K562 (cell line): ENCODE measurements around the gene MLLT3. TPM values are rescaled to one million over a fixed set of nuclear protein-coding genes. Genes with fewer than 3 reads are reported as not detected.

Source experiments
- ATAC-seq: fragments of 200-7000 bp; cut with Tn5 transposase; 3 replicates; pipeline ENCODE4 v1.9.1; 2020; ENCODE audit warnings: moderate library complexity
- BruUV-seq: library from RNA; stranded (reverse); fragments of 400-500 nt; replicated peaks from 2 replicates; lab custom pipeline; 2021; lab: Mats Ljungman, UMichigan
- CTCF ChIA-PET: fragments of 300-600 bp; formaldehyde crosslinking; extraction: SDS; loops from one replicate; lab custom pipeline; 2021; ENCODE audit warnings: low intra/inter-chr PET ratio; lab: Yijun Ruan, JAX
- POLR2A ChIA-PET: fragments of 300-600, 350-650 bp; sonication (Branson Sonifier 250); formaldehyde crosslinking; extraction: SDS; loops from one replicate; lab custom pipeline; 2021; ENCODE audit warnings: antibody characterized with exemption, inconsistent platforms; lab: Yijun Ruan, JAX
- DNase-seq, 4 experiments: peaks; one replicate each; pipeline versions ENCODE4 v3.0.0 to v3.0.0-alpha.2; 2011 to 2018; ENCODE audit warnings: low spot score in 3 of 4, mixed read lengths in 3 of 4; ENCODE audit errors: extremely low read depth in 1 of 4
- FAIRE-seq: peaks from 2 replicates; lab custom pipeline; 2011; peaks lifted over from hg19 to GRCh38; lab: Jason Lieb, UNC
- H2AFZ ChIP-seq: 2 replicates; pipeline ENCODE4 v1.6.0; 2011; ENCODE audit warnings: low read depth, low read length, control low read depth, inconsistent platforms
- H3K27ac ChIP-seq: fragments of 200-600 bp; 3 replicates; pipeline ENCODE4 v1.8.0; 2011; ENCODE audit warnings: low read depth, mild to moderate bottlenecking, control low read depth, inconsistent platforms, low read length, moderate library complexity, mixed read lengths; ENCODE audit errors: extremely low read depth
- H3K27me3 ChIP-seq, 2 experiments: fragments of 300-600 bp in 1 of 2; 2 replicates in 1 of 2; 3 replicates in 1 of 2; pipeline versions ENCODE4 v1.6.0 to v1.8.0; 2011; ENCODE audit warnings: inconsistent platforms in 2 of 2, low read length in 2 of 2, mild to moderate bottlenecking in 1 of 2, mixed read lengths in 1 of 2, moderate library complexity in 1 of 2; ENCODE audit not compliant: control insufficient read depth in 2 of 2, insufficient read depth in 2 of 2
- H3K36me3 ChIP-seq: fragments of 300-600 bp; 3 replicates; pipeline ENCODE4 v1.8.0; 2011; ENCODE audit warnings: mild to moderate bottlenecking, low read length, inconsistent platforms; ENCODE audit not compliant: control insufficient read depth, insufficient read depth
- H3K4me1 ChIP-seq, 2 experiments: fragments of 200-600 bp in 1 of 2; replicated peaks in 1 of 2; 2 replicates in 1 of 2; 3 replicates in 1 of 2; pipeline versions ENCODE4 v1.5.1 to v1.8.0; 2011; ENCODE audit warnings: inconsistent platforms in 2 of 2, low read length in 2 of 2, mild to moderate bottlenecking in 1 of 2, mixed read lengths in 1 of 2, moderate library complexity in 1 of 2; ENCODE audit not compliant: control insufficient read depth in 2 of 2, insufficient read depth in 2 of 2
- H3K4me2 ChIP-seq: 2 replicates; pipeline ENCODE4 v1.6.1; 2011; ENCODE audit warnings: low read length, control low read depth, inconsistent platforms, mixed read lengths; ENCODE audit not compliant: insufficient read depth
- H3K4me3 ChIP-seq: fragments of 200-600 bp; sonication (generic), shearing (Covaris generic); 2 replicates; pipeline ENCODE4 v1.5.1; 2016; ENCODE audit warnings: control low read depth, inconsistent platforms
- H3K79me2 ChIP-seq: fragments of 200-600 bp; 3 replicates; pipeline ENCODE4 v1.8.0; 2011; ENCODE audit warnings: low read length, inconsistent platforms; ENCODE audit not compliant: control insufficient read depth, insufficient read depth
- H3K9ac ChIP-seq, 2 experiments: 2 replicates each; pipeline versions ENCODE4 v1.6.0 to v1.6.1; 2011; ENCODE audit warnings: low read depth in 2 of 2, low read length in 2 of 2, control low read depth in 1 of 2, inconsistent platforms in 1 of 2, mild to moderate bottlenecking in 1 of 2, mixed read lengths in 1 of 2; ENCODE audit not compliant: insufficient read depth in 1 of 2
- H3K9me1 ChIP-seq: one replicate; pipeline ENCODE4 v1.6.0; 2011; ENCODE audit warnings: inconsistent platforms, mild to moderate bottlenecking, low read length, moderate library complexity; ENCODE audit not compliant: control insufficient read depth, insufficient read depth
- H3K9me3 ChIP-seq: replicated peaks from 2 replicates; pipeline ENCODE4 v1.5.1; 2011; ENCODE audit warnings: low read depth, low read length, inconsistent platforms; ENCODE audit not compliant: control insufficient read depth, insufficient read depth
- H4K20me1 ChIP-seq: replicated peaks from 2 replicates; pipeline ENCODE4 v1.6.1; 2011; ENCODE audit warnings: low read length, inconsistent platforms, mixed read lengths; ENCODE audit not compliant: control insufficient read depth, insufficient read depth
- BMI1 ChIP-seq: fragments of 150-350 bp; IDR thresholded peaks from 2 replicates; pipeline ENCODE4 v1.6.1; 2014; ENCODE audit warnings: low read length
- ELF2 ChIP-seq: fragments of 250-450 bp; sonication (Bioruptor Pico); IDR thresholded peaks from 2 replicates; pipeline ENCODE4 v1.5.0; 2021; ENCODE audit warnings: mild to moderate bottlenecking
- ELK3 ChIP-seq: fragments of 450-650 bp; formaldehyde crosslinking; IDR thresholded peaks from 2 replicates; pipeline ENCODE4 v1.4.0; 2020; ENCODE audit warnings: mild to moderate bottlenecking
- ESRRB ChIP-seq: fragments of 250-450 bp; sonication (Bioruptor Pico); IDR thresholded peaks from 2 replicates; pipeline ENCODE4 v1.5.0; 2020; ENCODE audit warnings: mild to moderate bottlenecking, moderate library complexity, borderline replicate concordance
- ETS1 ChIP-seq: conservative IDR thresholded peaks from 2 replicates; pipeline ENCODE4 v1.6.1; 2011; ENCODE audit warnings: low read depth, mild to moderate bottlenecking, low read length; ENCODE audit not compliant: control insufficient read depth
- ILF3 ChIP-seq: fragments of 450-650 bp; IDR thresholded peaks from 2 replicates; pipeline ENCODE4 v1.6.1; 2018; ENCODE audit warnings: antibody characterized with exemption, mild to moderate bottlenecking, moderate library complexity, borderline replicate concordance
- ILK ChIP-seq: fragments of 450-650 bp; IDR thresholded peaks from 2 replicates; pipeline ENCODE4 v1.6.1; 2016; ENCODE audit warnings: missing genetic modification characterization, low read depth, mild to moderate bottlenecking, missing compliant biosample characterization, moderate library complexity, borderline replicate concordance
- KLF1 ChIP-seq: fragments of 450-650 bp; IDR thresholded peaks from 2 replicates; pipeline ENCODE4 v1.6.1; 2016; ENCODE audit warnings: missing genetic modification characterization, missing compliant biosample characterization
- NELFE ChIP-seq: IDR thresholded peaks from 2 replicates; pipeline ENCODE4 v1.6.1; 2011; ENCODE audit warnings: mild to moderate bottlenecking; ENCODE audit not compliant: insufficient read depth, insufficient read length
- SETDB1 ChIP-seq: IDR thresholded peaks from one replicate; pipeline ENCODE4 v1.6.1; 2012; ENCODE audit warnings: low read length, control low read depth, inconsistent platforms
- TAF15 ChIP-seq: fragments of 200-400 bp; formaldehyde crosslinking; IDR thresholded peaks from 2 replicates; pipeline ENCODE4 v1.6.1; 2017; ENCODE audit warnings: mild to moderate bottlenecking, low read depth, low read length, moderate library complexity
- TAF9B ChIP-seq: fragments of 450-650 bp; IDR thresholded peaks from 2 replicates; pipeline ENCODE4 v1.6.1; 2018; ENCODE audit warnings: mild to moderate bottlenecking; ENCODE audit not compliant: partially characterized antibody
- TCF15 ChIP-seq: fragments of 250-450 bp; sonication (Bioruptor Pico); IDR thresholded peaks from 2 replicates; pipeline ENCODE4 v1.8.0; 2022; ENCODE audit warnings: moderate library complexity, mild to moderate bottlenecking, inconsistent platforms
- TCF3 ChIP-seq: sonication (generic); formaldehyde crosslinking; IDR thresholded peaks from 2 replicates; pipeline ENCODE4 v1.4.0; 2020; ENCODE audit warnings: mild to moderate bottlenecking, missing genetic modification reagents
- ZBTB9 ChIP-seq: fragments of 450-650 bp; formaldehyde crosslinking; IDR thresholded peaks from 2 replicates; pipeline ENCODE4 v1.4.0; 2020; ENCODE audit warnings: mild to moderate bottlenecking, moderate library complexity
- ZNF12 ChIP-seq: sonication (generic); formaldehyde crosslinking; IDR thresholded peaks from 2 replicates; pipeline ENCODE4 v1.4.0; 2020; ENCODE audit warnings: mild to moderate bottlenecking, missing genetic modification reagents
- ZNF644 ChIP-seq: fragments of 200-800 bp; sonication (Bioruptor generic); IDR thresholded peaks from 2 replicates; pipeline ENCODE4 v1.6.1; 2016; ENCODE audit warnings: low read depth, missing genetic modification characterization, missing compliant biosample characterization
- ZNF764 ChIP-seq: fragments of 250-450 bp; sonication (Bioruptor Pico); IDR thresholded peaks from 2 replicates; pipeline ENCODE4 v1.4.0; 2020; ENCODE audit warnings: low read depth, mild to moderate bottlenecking, moderate library complexity
- WGBS: fragments of 100-300 bp; shearing (Covaris generic); methylation state at CpG from one replicate; pipeline ENCODE4 v1.1.6; 2016; ENCODE audit warnings: low coverage, mixed read lengths; ENCODE audit not compliant: insufficient coverage; ENCODE audit errors: missing lambda C conversion rate; 5-methylcytosine and 5-hydroxymethylcytosine counted together
- in situ Hi-C: fragments of 300-500 bp; cut with MboI; formaldehyde crosslinking; loops from 4 replicates; pipeline ENCODE4 v1.15.0; 2018; ENCODE audit warnings: inconsistent platforms, mixed read lengths
- intact Hi-C: fragments of 100-400 bp; cut with micrococcal nuclease; formaldehyde crosslinking; loops from 2 replicates; pipeline ENCODE4 v1.14.2; 2022
- polyA plus RNA-seq, 8 experiments: library from polyadenylated mRNA; depleted of rRNA in 4 of 8; stranded (reverse) in 5 of 8; unstranded in 3 of 8; fragments of >200 nt; fragmentation: Nextera tagmentation in 2 of 8; fragmentation: Illumina TruSeq in 1 of 8; extraction: Ambion mirVana in 2 of 8; extraction: Trizol in 1 of 8; gene quantifications; 2 replicates each; pipeline versions ENCODE4 v1.2.1 to v1.2.3, GENCODE V29; 2011 to 2014; ENCODE audit warnings: inconsistent platforms in 1 of 8, missing spikeins in 1 of 8
- total RNA-seq, 7 experiments: library from RNA; depleted of rRNA in 6 of 7; stranded (reverse); fragments of >200 nt in 6 of 7; fragmentation: Illumina TruSeq in 2 of 7; extraction: Trizol in 2 of 7; gene quantifications; 2 replicates each; pipeline versions ENCODE4 v1.2.1 to v1.2.3, GENCODE V29; 2011 to 2021; ENCODE audit warnings: low replicate concordance in 1 of 7

MLLT3 gene
- total and polyA plus RNA-seq, 9 of the 15 experiments (the other 6 are each of a cell fraction or from before 2014, with no cell fraction given): 0.07 to 0.42 (median 0.22) TPM; not detected in 4

GRCh38 chr9:20395651-20396050 is 226.6 kb downstream of the MLLT3 start:
- Histone ChIP-seq H3K4me3 (no peak overlapping the region), H4K20me1 (no peaks in the 10 kb centered on the region), H3K27me3 (no peaks in the 10 kb centered on the region), H3K4me2 (no peak overlapping the region), H3K4me1 (no peaks in the 10 kb centered on the region), H2AFZ (no peak overlapping the region), H3K9me3 (no peaks in the 10 kb centered on the region), H3K27ac (no peak overlapping the region), H3K9me1 (no peaks in the 10 kb centered on the region), H3K79me2 (no peaks in the 10 kb centered on the region), H3K9ac (no peak overlapping the region), H3K36me3 (no peaks in the 10 kb centered on the region)
- no peak for ATAC-seq
- in situ Hi-C loops: no loop called here
- no TSS peak for BruUV-seq
- 0% methylated on average over 2 of the region's 2 CpGs for WGBS
- no peak for DNase-seq
- ChIA-PET CTCF (no interaction called here), POLR2A (no interaction called here)
- no peak for FAIRE-seq
- TF ChIP-seq KLF1 (tag) (no peak), TAF15 (no peak), SETDB1 (no peak), ILK (tag) (no peak), ESRRB (CRISPR knock-in tag) (no peak), TCF15 (no peak), ELK3 (CRISPR knock-in tag) (no peak), BMI1 (no peak), ZNF764 (no peak), ZNF12 (CRISPR knock-in tag) (no peak), TCF3 (CRISPR knock-in tag) (no peak), ZBTB9 (no peak), TAF9B (no peak), NELFE (no peak), ILF3 (no peak), ELF2 (CRISPR knock-in tag) (no peak), ZNF644 (tag) (no peak), ETS1 (no peak)
- TF ChIP-seq, all 486 proteins: peak for 0
- intact Hi-C loops: no loop called here
